HepG2 (cell line): ENCODE data around the gene MBD5. TPM values are rescaled to one million over a fixed set of nuclear protein-coding genes. Genes with fewer than 3 reads are reported as not detected.

Experiments
- ATAC-seq: fragments of 200-7000 bp; cut with Tn5 transposase; 3 replicates; pipeline ENCODE4 v1.9.1; 2020; ENCODE audit warnings: mild to moderate bottlenecking, moderate library complexity
- BruUV-seq: library from RNA; stranded (reverse); fragments of 400-500 nt; replicated peaks from 2 replicates; lab custom pipeline; 2021; lab: Mats Ljungman, UMichigan
- CTCF ChIA-PET: fragments of 300-600 bp; formaldehyde crosslinking; extraction: SDS; loops from one replicate; lab custom pipeline; 2021; ENCODE audit warnings: low total read pairs, inconsistent platforms, low intra/inter-chr PET ratio; lab: Yijun Ruan, JAX
- POLR2A ChIA-PET: fragments of 350-600 bp; sonication (Branson Sonifier 250); formaldehyde crosslinking; loops from one replicate; lab custom pipeline; 2020; ENCODE audit warnings: antibody characterized with exemption, inconsistent platforms; lab: Yijun Ruan, JAX
- DNase-seq: peaks from one replicate; pipeline ENCODE4 v3.0.0-alpha.2; 2015; ENCODE audit warnings: low spot score
- FAIRE-seq: peaks from 3 replicates; lab custom pipeline; 2011; peaks lifted over from hg19 to GRCh38; lab: Jason Lieb, UNC
- H2AFZ ChIP-seq: one replicate; pipeline ENCODE4 v1.6.1; 2011; ENCODE audit warnings: low read length, inconsistent platforms
- H3K27ac ChIP-seq: fragments of 300-600 bp; 3 replicates; pipeline ENCODE4 v1.8.0; 2011; ENCODE audit warnings: mixed run types, mild to moderate bottlenecking, mixed read lengths, low read length, inconsistent platforms; ENCODE audit not compliant: insufficient read depth; ENCODE audit errors: extremely low read length
- H3K27me3 ChIP-seq, 2 experiments: fragments of 200-600 bp in 1 of 2; 2 replicates in 1 of 2; 3 replicates in 1 of 2; pipeline versions ENCODE4 v1.6.0 to v1.8.0; 2011; ENCODE audit warnings: low read length in 2 of 2, mild to moderate bottlenecking in 2 of 2, moderate library complexity in 2 of 2, inconsistent platforms in 1 of 2; ENCODE audit not compliant: insufficient read depth in 2 of 2, control insufficient read depth in 1 of 2
- H3K36me3 ChIP-seq, 2 experiments: fragments of 200-600 bp in 1 of 2; replicated peaks in 1 of 2; 2 replicates in 1 of 2; 3 replicates in 1 of 2; pipeline versions ENCODE4 v1.5.1 to v1.8.0; 2011; ENCODE audit warnings: low read length in 2 of 2, inconsistent platforms in 1 of 2; ENCODE audit not compliant: insufficient read depth in 2 of 2, control insufficient read depth in 1 of 2
- H3K4me1 ChIP-seq: 2 replicates; pipeline ENCODE4 v1.5.1; 2012; ENCODE audit warnings: low read length, inconsistent platforms; ENCODE audit not compliant: insufficient read depth
- H3K4me2 ChIP-seq: 2 replicates; pipeline ENCODE4 v1.6.0; 2011; ENCODE audit warnings: low read depth, low read length, inconsistent platforms
- H3K4me3 ChIP-seq, 3 experiments: fragments of 200-600 bp in 1 of 3; sonication (generic), shearing (Covaris generic) in 1 of 3; replicated peaks in 1 of 3; 2 replicates each; pipeline ENCODE4 v1.5.1; 2011 to 2016; ENCODE audit warnings: low read length in 3 of 3, inconsistent platforms in 2 of 3, low read depth in 2 of 3, mild to moderate bottlenecking in 2 of 3, control low read depth in 1 of 3, mixed read lengths in 1 of 3; ENCODE audit not compliant: insufficient read depth in 1 of 3
- H3K79me2 ChIP-seq: one replicate; pipeline ENCODE4 v1.6.1; 2011; ENCODE audit warnings: low read length, inconsistent platforms; ENCODE audit not compliant: insufficient read depth
- H3K9ac ChIP-seq: 2 replicates; pipeline ENCODE4 v1.6.0; 2011; ENCODE audit warnings: mild to moderate bottlenecking, low read depth, low read length, inconsistent platforms; ENCODE audit not compliant: insufficient read depth
- H3K9me3 ChIP-seq: 2 replicates; pipeline ENCODE4 v1.5.1; 2012; ENCODE audit warnings: mild to moderate bottlenecking, low read length
- H4K20me1 ChIP-seq: 2 replicates; pipeline ENCODE4 v1.6.0; 2011; ENCODE audit warnings: inconsistent platforms, mild to moderate bottlenecking, low read length, moderate library complexity; ENCODE audit not compliant: insufficient read depth
- IRF2 ChIP-seq: IDR thresholded peaks from 2 replicates; pipeline ENCODE4 v1.6.1; 2018; ENCODE audit warnings: missing genetic modification reagents, missing compliant biosample characterization
- JUND ChIP-seq: sonication (generic); formaldehyde crosslinking; IDR thresholded peaks from 2 replicates; pipeline ENCODE4 v1.8.0; 2022; ENCODE audit warnings: mild to moderate bottlenecking, missing genetic modification reagents
- KDM6A ChIP-seq: IDR thresholded peaks from 2 replicates; pipeline ENCODE4 v1.6.1; 2016; ENCODE audit warnings: low read depth
- MAFF ChIP-seq: IDR thresholded peaks from 2 replicates; pipeline ENCODE4 v1.6.1; 2011; ENCODE audit warnings: low read depth, low read length, improper control_type of control experiment
- MAFK ChIP-seq, 2 experiments: IDR thresholded peaks in 1 of 2; conservative IDR thresholded peaks in 1 of 2; 2 replicates each; pipeline ENCODE4 v1.6.1; 2011; ENCODE audit warnings: improper control_type of control experiment in 2 of 2, low read length in 2 of 2
- PRMT3 ChIP-seq: sonication (generic); formaldehyde crosslinking; IDR thresholded peaks from 2 replicates; pipeline ENCODE4 v1.8.1; 2022; ENCODE audit warnings: low read depth, mild to moderate bottlenecking, moderate library complexity, missing genetic modification reagents, borderline replicate concordance
- ZNF607 ChIP-seq: sonication (generic); formaldehyde crosslinking; IDR thresholded peaks from 2 replicates; pipeline ENCODE4 v1.5.1; 2020; ENCODE audit warnings: missing genetic modification reagents, mild to moderate bottlenecking, borderline replicate concordance
- ZNF614 ChIP-seq: IDR thresholded peaks from 2 replicates; pipeline ENCODE4 v1.6.1; 2018; ENCODE audit warnings: missing biosample characterization, missing genetic modification reagents, inconsistent platforms, borderline replicate concordance
- ZNF644 ChIP-seq: IDR thresholded peaks from 2 replicates; pipeline ENCODE4 v1.6.1; 2016; ENCODE audit warnings: low read depth
- in situ Hi-C: cut with HindIII; loops from 2 replicates; pipeline ENCODE4 v1.10.0; 2017; ENCODE audit warnings: low pct_unique_long_range_greater_than_20kb; ENCODE audit not compliant: extremely low pct_ligation_motif_present
- intact Hi-C: fragments of 100-400 bp; cut with micrococcal nuclease; formaldehyde crosslinking; loops from one replicate; pipeline ENCODE4 v1.10.0; 2022; ENCODE audit not compliant: unreplicated experiment
- polyA plus RNA-seq, 8 experiments: library from polyadenylated mRNA; depleted of rRNA in 3 of 8; stranded (reverse) in 7 of 8; unstranded in 1 of 8; fragments of >200 nt; fragmentation: Illumina TruSeq in 4 of 8; extraction: Trizol in 4 of 8; gene quantifications; 2 replicates each; pipeline versions ENCODE4 v1.2.1 to v1.2.3, GENCODE V29; 2011 to 2016; ENCODE audit warnings: low read depth in 4 of 8, missing spikeins in 1 of 8, mixed read lengths in 1 of 8; ENCODE audit not compliant: insufficient read depth in 1 of 8
- total RNA-seq, 5 experiments: library from RNA; depleted of rRNA; stranded (reverse); fragments of >200 nt; fragmentation: Illumina TruSeq; extraction: Trizol; gene quantifications; 2 replicates each; pipeline ENCODE4 v1.2.3, GENCODE V29; 2016; ENCODE audit warnings: low read depth in 1 of 5

The MBD5 gene
- total and polyA plus RNA-seq, 2 of the 13 experiments (the other 11 are each of a cell fraction or from before 2014, with no cell fraction given): 13.5 to 26.4 TPM

GRCh38 chr2:148201075-148202004, 180.4 kb downstream of the MBD5 start (continued):
- no peak for TF ChIP-seq KDM6A
- TF ChIP-seq ZNF614 (CRISPR knock-in tag): peak; percentile 79; the same call in 1 of the 2 replicates
- no peak for TF ChIP-seq JUND (CRISPR knock-in tag)
- TF ChIP-seq IRF2 (CRISPR knock-in tag): peak; percentile 59; the same call in 1 of the 2 replicates
- TF ChIP-seq ZNF644 (CRISPR knock-in tag): 0 out of 2 replicates have a peak, but pooled peaks have one; percentile 20
- no peak for TF ChIP-seq PRMT3

- POLR2A ChIA-PET: no interaction called here
- intact Hi-C loops: loop anchor here (5.0 to 10.0 kb wide), 2 partner anchors 790 to 1467 kb away; no protein-coding TSS in a partner anchor
- BruUV-seq: no TSS peak
- CTCF ChIA-PET: interaction anchor here (1.0 to 4.1 kb wide), 3 partner anchors 212 to 307 kb away, joined by 3 to 69 read pairs (median 26); no protein-coding TSS in a partner anchor
- no peak overlapping the region for H3K27ac ChIP-seq
- no peaks in the 10 kb centered on the region for H3K36me3 ChIP-seq
- H3K79me2 ChIP-seq: no peaks in the 10 kb centered on the region
- H4K20me1 ChIP-seq: no peaks in the 10 kb centered on the region
- TF ChIP-seq MAFK (conservative IDR thresholded peaks at IDR 0.05 in 1 of 2, IDR thresholded peaks at IDR 0.05 in 1 of 2; ENCODE audit: low read length in 2 of 2): peak; percentile 87 to 93
- TF ChIP-seq ZNF607: no peak
- peak; percentile 88 for TF ChIP-seq MAFF
- TF ChIP-seq, all 625 proteins: peak for 2
- Histone ChIP-seq H3K9ac (no peak overlapping the region), H3K9me3 (no peaks in the 10 kb centered on the region), H3K4me1 (peaks cover 20% of the 10 kb centered on the region), H3K4me3 (no peak overlapping the region), H3K27me3 (no peaks in the 10 kb centered on the region), H2AFZ (no peak overlapping the region), H3K4me2 (no peak overlapping the region)
- no peak for FAIRE-seq
- DNase-seq: no peak
- in situ Hi-C loops: loop anchor here (5.0 to 10.0 kb wide), 2 partner anchors 265 to 303 kb away; no protein-coding TSS in a partner anchor
- ATAC-seq: no peak
Observed at GRCh38 chr2:148202237-148202636, 181.3 kb downstream of the MBD5 start.
